ENCODE measurements around the gene FAM228A. TPM values are rescaled to one million over a fixed set of nuclear protein-coding genes. Genes with fewer than 3 reads are reported as not detected.

The FAM228A gene
- polyA plus RNA-seq, 1 donor from 2014 or later = 2.6 TPM

- H2AFZ ChIP-seq (ENCODE audit: low read depth, low read length) = no peak overlapping the region
- no peaks in the 10 kb centered on the region for H4K20me1 ChIP-seq (ENCODE audit: insufficient read depth)
- H3K9ac ChIP-seq (ENCODE audit: low read length) = no peak overlapping the region
- no peaks in the 10 kb centered on the region for H3F3A ChIP-seq (ENCODE audit: insufficient read depth, low read length, poor library complexity, severe bottlenecking)
- no peak overlapping the region for H3K4me3 ChIP-seq (ENCODE audit: low read length)
- no peaks in the 10 kb centered on the region for H3K9me2 ChIP-seq (ENCODE audit: insufficient read depth, low read length)
- H3K9me3 ChIP-seq (ENCODE audit: low read length) = no peaks in the 10 kb centered on the region
- H3K4me2 ChIP-seq (ENCODE audit: low read length) = no peak overlapping the region
- no peak overlapping the region for H3K27ac ChIP-seq (ENCODE audit: low read length)
- no peaks in the 10 kb centered on the region for H3K36me3 ChIP-seq (ENCODE audit: insufficient read depth, low read length)
- no peaks in the 10 kb centered on the region for H3K27me3 ChIP-seq (ENCODE audit: insufficient read depth, low read depth, low read length)
- H3K79me2 ChIP-seq (replicated peaks; ENCODE audit: insufficient read depth, low read length) = no peaks in the 10 kb centered on the region
- TF ChIP-seq, protein P1, sequence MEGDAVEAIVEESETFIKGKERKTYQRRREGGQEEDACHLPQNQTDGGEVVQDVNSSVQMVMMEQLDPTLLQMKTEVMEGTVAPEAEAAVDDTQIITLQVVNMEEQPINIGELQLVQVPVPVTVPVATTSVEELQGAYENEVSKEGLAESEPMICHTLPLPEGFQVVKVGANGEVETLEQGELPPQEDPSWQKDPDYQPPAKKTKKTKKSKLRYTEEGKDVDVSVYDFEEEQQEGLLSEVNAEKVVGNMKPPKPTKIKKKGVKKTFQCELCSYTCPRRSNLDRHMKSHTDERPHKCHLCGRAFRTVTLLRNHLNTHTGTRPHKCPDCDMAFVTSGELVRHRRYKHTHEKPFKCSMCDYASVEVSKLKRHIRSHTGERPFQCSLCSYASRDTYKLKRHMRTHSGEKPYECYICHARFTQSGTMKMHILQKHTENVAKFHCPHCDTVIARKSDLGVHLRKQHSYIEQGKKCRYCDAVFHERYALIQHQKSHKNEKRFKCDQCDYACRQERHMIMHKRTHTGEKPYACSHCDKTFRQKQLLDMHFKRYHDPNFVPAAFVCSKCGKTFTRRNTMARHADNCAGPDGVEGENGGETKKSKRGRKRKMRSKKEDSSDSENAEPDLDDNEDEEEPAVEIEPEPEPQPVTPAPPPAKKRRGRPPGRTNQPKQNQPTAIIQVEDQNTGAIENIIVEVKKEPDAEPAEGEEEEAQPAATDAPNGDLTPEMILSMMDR (IDR thresholded peaks at IDR 0.05; ENCODE audit: poor library complexity, severe bottlenecking) = no peak
- TF ChIP-seq SMC3 (conservative IDR thresholded peaks at IDR 0.05; ENCODE audit: poor library complexity) (no peak), REST (IDR thresholded peaks at IDR 0.05; ENCODE audit: borderline replicate concordance) (no peak), RAD21 (conservative IDR thresholded peaks at IDR 0.05) (no peak), EZH2 (IDR thresholded peaks at IDR 0.05; ENCODE audit: borderline replicate concordance, insufficient read depth, low read length, poor library complexity, severe bottlenecking) (no peak), POLR2AphosphoS5 (IDR thresholded peaks at IDR 0.05) (no peak), TAF1 (IDR thresholded peaks at IDR 0.05; ENCODE audit: low read depth) (no peak), MXI1 (conservative IDR thresholded peaks at IDR 0.05; ENCODE audit: poor library complexity, severe bottlenecking) (no peak), EP300 (conservative IDR thresholded peaks at IDR 0.05; ENCODE audit: poor library complexity, severe bottlenecking) (no peak)
Observed at GRCh38 chr2:24233321-24233720, 58.5 kb downstream of the FAM228A start.

DNA sequence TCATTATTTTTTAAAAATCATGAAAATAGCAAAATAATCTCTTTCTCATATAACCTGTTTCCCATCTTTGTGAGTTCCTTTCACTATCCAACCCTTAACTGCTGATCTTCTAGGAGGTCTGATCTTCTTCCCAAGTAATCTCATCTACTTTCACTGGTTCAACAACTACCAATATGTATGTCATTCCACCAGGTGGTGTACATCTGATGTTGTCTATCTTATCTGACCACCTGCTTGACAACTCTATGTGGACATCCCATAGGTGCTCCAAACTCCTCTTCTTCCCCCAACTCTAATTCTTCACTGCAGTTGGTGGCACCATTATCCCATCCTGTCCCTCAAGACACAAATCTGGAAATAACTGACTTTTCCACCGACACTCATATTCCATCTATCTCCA, 62.5 kb downstream of the FAM228A start:
- Histone ChIP-seq H4K20me1 (ENCODE audit: insufficient read depth) (no peaks in the 10 kb centered on the region), H3K9ac (ENCODE audit: low read length) (no peak overlapping the region), H3K36me3 (ENCODE audit: insufficient read depth, low read length) (no peaks in the 10 kb centered on the region), H3K9me3 (ENCODE audit: low read length) (no peaks in the 10 kb centered on the region), H3K27me3 (ENCODE audit: insufficient read depth, low read depth, low read length) (no peaks in the 10 kb centered on the region), H3K4me3 (ENCODE audit: low read length) (no peak overlapping the region), H3K9me2 (ENCODE audit: insufficient read depth, low read length) (no peaks in the 10 kb centered on the region), H3F3A (ENCODE audit: insufficient read depth, low read length, poor library complexity, severe bottlenecking) (no peaks in the 10 kb centered on the region), H3K27ac (ENCODE audit: low read length) (no peak overlapping the region), H3K79me2 (replicated peaks; ENCODE audit: insufficient read depth, low read length) (no peaks in the 10 kb centered on the region), H2AFZ (ENCODE audit: low read depth, low read length) (no peak overlapping the region), H3K4me2 (ENCODE audit: low read length) (no peak overlapping the region)
- TF ChIP-seq TAF1 (IDR thresholded peaks at IDR 0.05; ENCODE audit: low read depth) (no peak), EZH2 (IDR thresholded peaks at IDR 0.05; ENCODE audit: borderline replicate concordance, insufficient read depth, low read length, poor library complexity, severe bottlenecking) (no peak), POLR2AphosphoS5 (IDR thresholded peaks at IDR 0.05) (no peak), SMC3 (conservative IDR thresholded peaks at IDR 0.05; ENCODE audit: poor library complexity) (no peak), REST (IDR thresholded peaks at IDR 0.05; ENCODE audit: borderline replicate concordance) (no peak), MXI1 (conservative IDR thresholded peaks at IDR 0.05; ENCODE audit: poor library complexity, severe bottlenecking) (no peak), RAD21 (conservative IDR thresholded peaks at IDR 0.05) (no peak), EP300 (conservative IDR thresholded peaks at IDR 0.05; ENCODE audit: poor library complexity, severe bottlenecking) (no peak)
- TF ChIP-seq, protein P1 (IDR thresholded peaks at IDR 0.05; ENCODE audit: poor library complexity, severe bottlenecking) = no peak
